SK-N-SH treated with all-trans-retinoic acid at 6 μM for 48 hours (cell line): ENCODE measurements around the gene ATOH8.

Experiments used
- ATAC-seq: fragments of 200-7000 bp; cut with Tn5 transposase; 3 replicates; pipeline ENCODE4 v1.9.1; 2020; ENCODE audit warnings: mild to moderate bottlenecking, moderate library complexity
- ARNTL ChIP-seq: fragments of 450-650 bp; formaldehyde crosslinking; IDR thresholded peaks from 2 replicates; pipeline ENCODE4 v1.5.0; 2020; ENCODE audit warnings: low read depth, mild to moderate bottlenecking, moderate library complexity, borderline replicate concordance
- BACH2 ChIP-seq: fragments of 250-450 bp; sonication (Bioruptor Pico); IDR thresholded peaks from 2 replicates; pipeline ENCODE4 v1.9.0; 2021; ENCODE audit warnings: mild to moderate bottlenecking, borderline replicate concordance
- CSDC2 ChIP-seq: fragments of 250-450 bp; sonication (Bioruptor Pico); IDR thresholded peaks from 2 replicates; pipeline ENCODE4 v1.5.0; 2020; ENCODE audit warnings: mild to moderate bottlenecking, moderate library complexity
- ESRRG ChIP-seq: fragments of 250-450 bp; sonication (Bioruptor Pico); IDR thresholded peaks from 2 replicates; pipeline ENCODE4 v1.6.1; 2021; ENCODE audit warnings: mild to moderate bottlenecking
- GLIS3 ChIP-seq: fragments of 250-450 bp; sonication (Bioruptor Pico); IDR thresholded peaks from 2 replicates; pipeline ENCODE4 v1.5.0; 2020; ENCODE audit warnings: mild to moderate bottlenecking, moderate library complexity
- ISL1 ChIP-seq: fragments of 250-450 bp; sonication (Bioruptor Pico); IDR thresholded peaks from 2 replicates; pipeline ENCODE4 v2.1.2; 2022; ENCODE audit warnings: mild to moderate bottlenecking, moderate library complexity
- OSR1 ChIP-seq: fragments of 250-450 bp; sonication (Bioruptor Pico); IDR thresholded peaks from 2 replicates; pipeline ENCODE4 v1.8.0; 2022; ENCODE audit warnings: moderate library complexity, mild to moderate bottlenecking, inconsistent platforms
- PPARA ChIP-seq: fragments of 250-450 bp; sonication (Bioruptor Pico); IDR thresholded peaks from 2 replicates; pipeline ENCODE4 v1.5.0; 2020; ENCODE audit warnings: mild to moderate bottlenecking, borderline replicate concordance
- RARB ChIP-seq: fragments of 250-450 bp; sonication (Bioruptor Pico); IDR thresholded peaks from 2 replicates; pipeline ENCODE4 v1.8.0; 2021; ENCODE audit warnings: mild to moderate bottlenecking, moderate library complexity
- SNAI2 ChIP-seq: fragments of 250-450 bp; sonication (Bioruptor Pico); IDR thresholded peaks from 2 replicates; pipeline ENCODE4 v1.5.0; 2020; ENCODE audit warnings: mild to moderate bottlenecking, moderate library complexity
- TCF4 ChIP-seq: fragments of 250-450 bp; sonication (Bioruptor Pico); IDR thresholded peaks from 2 replicates; pipeline ENCODE4 v1.8.0; 2021; ENCODE audit warnings: mild to moderate bottlenecking, moderate library complexity, borderline replicate concordance
- ZC3H10 ChIP-seq: fragments of 250-450 bp; sonication (Bioruptor Pico); IDR thresholded peaks from 2 replicates; pipeline ENCODE4 v1.5.1; 2021; ENCODE audit warnings: mild to moderate bottlenecking, moderate library complexity
- ZFP3 ChIP-seq: fragments of 250-450 bp; sonication (Bioruptor Pico); IDR thresholded peaks from 2 replicates; pipeline ENCODE4 v1.5.0; 2020; ENCODE audit warnings: mild to moderate bottlenecking, moderate library complexity
- ZFP30 ChIP-seq: fragments of 450-650 bp; formaldehyde crosslinking; IDR thresholded peaks from 2 replicates; pipeline ENCODE4 v1.5.0; 2022; ENCODE audit warnings: mild to moderate bottlenecking, moderate library complexity
- ZNF565 ChIP-seq: fragments of 450-650 bp; formaldehyde crosslinking; conservative IDR thresholded peaks from 2 replicates; pipeline ENCODE4 v1.5.0; 2020; ENCODE audit warnings: low read depth, mild to moderate bottlenecking, moderate library complexity
- ZNF8 ChIP-seq: fragments of 450-650 bp; formaldehyde crosslinking; IDR thresholded peaks from 2 replicates; pipeline ENCODE4 v1.5.0; 2020; ENCODE audit warnings: mild to moderate bottlenecking, moderate library complexity
- TF ChIP-seq, protein P1 (sequence below): fragments of 250-450 bp; sonication (Bioruptor Pico); IDR thresholded peaks from 2 replicates; pipeline ENCODE4 v1.8.0; 2020; ENCODE audit warnings: mild to moderate bottlenecking, moderate library complexity, borderline replicate concordance
- TF ChIP-seq, protein P2 (sequence below): fragments of 250-450 bp; sonication (Bioruptor Pico); IDR thresholded peaks from 2 replicates; pipeline ENCODE4 v1.5.1; 2020; ENCODE audit warnings: low read depth, mild to moderate bottlenecking, moderate library complexity
- TF ChIP-seq, protein P3 (sequence below): fragments of 250-450 bp; sonication (Bioruptor Pico); IDR thresholded peaks from 2 replicates; pipeline ENCODE4 v1.5.1; 2021; ENCODE audit warnings: mild to moderate bottlenecking, moderate library complexity
- TF ChIP-seq, protein P4 (sequence below): fragments of 250-450 bp; sonication (Bioruptor Pico); IDR thresholded peaks from 2 replicates; pipeline ENCODE4 v1.8.0; 2021; ENCODE audit warnings: low read depth, mild to moderate bottlenecking, moderate library complexity, borderline replicate concordance
- TF ChIP-seq, protein P5 (sequence below): fragments of 250-450 bp; sonication (Bioruptor Pico); IDR thresholded peaks from 2 replicates; pipeline ENCODE4 v1.5.0; 2020; ENCODE audit warnings: mild to moderate bottlenecking, moderate library complexity

Gene ATOH8

DNA sequence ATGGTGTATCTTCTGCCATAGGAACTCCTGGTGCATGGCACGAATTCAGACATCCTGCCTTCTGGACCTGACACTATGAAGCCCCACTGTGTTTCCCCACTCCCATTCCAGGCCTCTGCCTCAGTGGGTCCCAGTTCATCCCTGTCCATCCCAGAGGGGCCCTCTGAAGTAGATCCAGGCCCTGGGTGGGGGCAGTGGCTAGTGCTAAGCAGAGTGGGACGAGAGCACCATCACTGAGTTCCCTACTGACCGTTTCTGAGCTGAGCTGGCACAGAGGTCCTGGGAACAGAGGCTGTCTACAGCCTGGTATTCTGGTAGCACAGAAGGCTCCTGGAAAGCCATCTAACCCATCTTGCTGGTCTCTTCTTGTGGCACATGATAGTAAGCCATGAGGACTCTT, 54.0 kb downstream of the ATOH8 start:
- ATAC-seq = no peak
- TF ChIP-seq ZFP3 (CRISPR knock-in tag) (no peak), OSR1 (CRISPR knock-in tag) (no peak), ZFP30 (CRISPR knock-in tag) (no peak)
- TF ChIP-seq, protein P1, sequence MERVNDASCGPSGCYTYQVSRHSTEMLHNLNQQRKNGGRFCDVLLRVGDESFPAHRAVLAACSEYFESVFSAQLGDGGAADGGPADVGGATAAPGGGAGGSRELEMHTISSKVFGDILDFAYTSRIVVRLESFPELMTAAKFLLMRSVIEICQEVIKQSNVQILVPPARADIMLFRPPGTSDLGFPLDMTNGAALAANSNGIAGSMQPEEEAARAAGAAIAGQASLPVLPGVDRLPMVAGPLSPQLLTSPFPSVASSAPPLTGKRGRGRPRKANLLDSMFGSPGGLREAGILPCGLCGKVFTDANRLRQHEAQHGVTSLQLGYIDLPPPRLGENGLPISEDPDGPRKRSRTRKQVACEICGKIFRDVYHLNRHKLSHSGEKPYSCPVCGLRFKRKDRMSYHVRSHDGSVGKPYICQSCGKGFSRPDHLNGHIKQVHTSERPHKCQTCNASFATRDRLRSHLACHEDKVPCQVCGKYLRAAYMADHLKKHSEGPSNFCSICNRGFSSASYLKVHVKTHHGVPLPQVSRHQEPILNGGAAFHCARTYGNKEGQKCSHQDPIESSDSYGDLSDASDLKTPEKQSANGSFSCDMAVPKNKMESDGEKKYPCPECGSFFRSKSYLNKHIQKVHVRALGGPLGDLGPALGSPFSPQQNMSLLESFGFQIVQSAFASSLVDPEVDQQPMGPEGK = no peak

DNA sequence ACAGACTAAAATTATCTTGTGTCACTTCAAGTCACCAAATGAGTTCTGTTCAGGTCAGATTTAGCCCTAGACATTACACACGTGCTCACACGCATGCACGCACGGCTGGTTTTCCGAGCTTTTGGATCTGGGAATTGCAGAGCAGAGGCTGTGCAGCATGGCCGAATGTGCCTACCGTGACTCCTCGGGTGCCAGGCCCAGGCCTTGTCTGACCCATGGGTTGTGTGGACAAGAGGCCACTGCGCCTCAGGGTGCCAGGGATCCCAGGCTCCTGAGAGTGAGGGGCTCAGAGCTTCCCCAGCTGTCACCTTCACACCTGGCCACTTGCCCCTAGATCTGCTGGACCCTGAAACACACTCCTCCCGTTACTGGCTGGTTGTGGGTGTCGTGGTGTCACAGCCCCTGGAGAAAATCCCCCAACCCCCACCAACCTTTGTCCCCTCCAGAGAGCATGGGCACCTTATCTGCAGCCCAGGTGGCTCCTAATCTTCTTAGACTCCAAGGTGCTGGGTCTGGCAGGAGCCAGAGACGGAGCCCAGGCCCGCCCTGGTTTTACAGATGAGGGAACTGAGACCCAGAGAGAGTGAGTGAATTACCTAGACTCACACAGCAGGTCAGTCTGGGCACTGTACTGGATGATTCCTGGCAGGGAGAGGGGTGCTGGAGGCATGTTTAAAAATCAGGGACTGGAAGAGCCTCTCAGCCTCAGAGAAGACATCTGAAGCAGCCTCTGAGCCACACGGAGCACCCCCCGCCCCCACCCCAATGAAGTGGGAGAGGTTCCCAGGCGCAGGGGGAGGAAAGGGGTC, 56.8 kb downstream of the ATOH8 start:
- TF ChIP-seq, protein P1 = no peak
- TF ChIP-seq CSDC2 (CRISPR knock-in tag) (no peak), ISL1 (CRISPR knock-in tag) (no peak), ZNF8 (CRISPR knock-in tag) (no peak), ZFP3 (CRISPR knock-in tag) (no peak), PPARA (CRISPR knock-in tag) (no peak), SNAI2 (CRISPR knock-in tag) (no peak), GLIS3 (CRISPR knock-in tag) (no peak), ESRRG (CRISPR knock-in tag) (no peak), RARB (CRISPR knock-in tag) (no peak), ZC3H10 (CRISPR knock-in tag) (no peak), ARNTL (CRISPR knock-in tag) (no peak), ZNF565 (no peak)
- TF ChIP-seq, protein P2, sequence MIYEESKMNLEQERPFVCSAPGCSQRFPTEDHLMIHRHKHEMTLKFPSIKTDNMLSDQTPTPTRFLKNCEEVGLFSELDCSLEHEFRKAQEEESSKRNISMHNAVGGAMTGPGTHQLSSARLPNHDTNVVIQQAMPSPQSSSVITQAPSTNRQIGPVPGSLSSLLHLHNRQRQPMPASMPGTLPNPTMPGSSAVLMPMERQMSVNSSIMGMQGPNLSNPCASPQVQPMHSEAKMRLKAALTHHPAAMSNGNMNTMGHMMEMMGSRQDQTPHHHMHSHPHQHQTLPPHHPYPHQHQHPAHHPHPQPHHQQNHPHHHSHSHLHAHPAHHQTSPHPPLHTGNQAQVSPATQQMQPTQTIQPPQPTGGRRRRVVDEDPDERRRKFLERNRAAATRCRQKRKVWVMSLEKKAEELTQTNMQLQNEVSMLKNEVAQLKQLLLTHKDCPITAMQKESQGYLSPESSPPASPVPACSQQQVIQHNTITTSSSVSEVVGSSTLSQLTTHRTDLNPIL (CRISPR knock-in tag) = no peak
- TF ChIP-seq, protein P3, sequence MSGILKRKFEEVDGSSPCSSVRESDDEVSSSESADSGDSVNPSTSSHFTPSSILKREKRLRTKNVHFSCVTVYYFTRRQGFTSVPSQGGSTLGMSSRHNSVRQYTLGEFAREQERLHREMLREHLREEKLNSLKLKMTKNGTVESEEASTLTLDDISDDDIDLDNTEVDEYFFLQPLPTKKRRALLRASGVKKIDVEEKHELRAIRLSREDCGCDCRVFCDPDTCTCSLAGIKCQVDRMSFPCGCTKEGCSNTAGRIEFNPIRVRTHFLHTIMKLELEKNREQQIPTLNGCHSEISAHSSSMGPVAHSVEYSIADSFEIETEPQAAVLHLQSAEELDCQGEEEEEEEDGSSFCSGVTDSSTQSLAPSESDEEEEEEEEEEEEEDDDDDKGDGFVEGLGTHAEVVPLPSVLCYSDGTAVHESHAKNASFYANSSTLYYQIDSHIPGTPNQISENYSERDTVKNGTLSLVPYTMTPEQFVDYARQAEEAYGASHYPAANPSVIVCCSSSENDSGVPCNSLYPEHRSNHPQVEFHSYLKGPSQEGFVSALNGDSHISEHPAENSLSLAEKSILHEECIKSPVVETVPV (CRISPR knock-in tag) = no peak
- TF ChIP-seq, protein P4, sequence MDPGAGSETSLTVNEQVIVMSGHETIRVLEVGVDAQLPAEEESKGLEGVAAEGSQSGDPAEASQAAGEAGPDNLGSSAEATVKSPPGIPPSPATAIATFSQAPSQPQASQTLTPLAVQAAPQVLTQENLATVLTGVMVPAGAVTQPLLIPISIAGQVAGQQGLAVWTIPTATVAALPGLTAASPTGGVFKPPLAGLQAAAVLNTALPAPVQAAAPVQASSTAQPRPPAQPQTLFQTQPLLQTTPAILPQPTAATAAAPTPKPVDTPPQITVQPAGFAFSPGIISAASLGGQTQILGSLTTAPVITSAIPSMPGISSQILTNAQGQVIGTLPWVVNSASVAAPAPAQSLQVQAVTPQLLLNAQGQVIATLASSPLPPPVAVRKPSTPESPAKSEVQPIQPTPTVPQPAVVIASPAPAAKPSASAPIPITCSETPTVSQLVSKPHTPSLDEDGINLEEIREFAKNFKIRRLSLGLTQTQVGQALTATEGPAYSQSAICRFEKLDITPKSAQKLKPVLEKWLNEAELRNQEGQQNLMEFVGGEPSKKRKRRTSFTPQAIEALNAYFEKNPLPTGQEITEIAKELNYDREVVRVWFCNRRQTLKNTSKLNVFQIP (CRISPR knock-in tag) = no peak
- no peak for ATAC-seq

DNA sequence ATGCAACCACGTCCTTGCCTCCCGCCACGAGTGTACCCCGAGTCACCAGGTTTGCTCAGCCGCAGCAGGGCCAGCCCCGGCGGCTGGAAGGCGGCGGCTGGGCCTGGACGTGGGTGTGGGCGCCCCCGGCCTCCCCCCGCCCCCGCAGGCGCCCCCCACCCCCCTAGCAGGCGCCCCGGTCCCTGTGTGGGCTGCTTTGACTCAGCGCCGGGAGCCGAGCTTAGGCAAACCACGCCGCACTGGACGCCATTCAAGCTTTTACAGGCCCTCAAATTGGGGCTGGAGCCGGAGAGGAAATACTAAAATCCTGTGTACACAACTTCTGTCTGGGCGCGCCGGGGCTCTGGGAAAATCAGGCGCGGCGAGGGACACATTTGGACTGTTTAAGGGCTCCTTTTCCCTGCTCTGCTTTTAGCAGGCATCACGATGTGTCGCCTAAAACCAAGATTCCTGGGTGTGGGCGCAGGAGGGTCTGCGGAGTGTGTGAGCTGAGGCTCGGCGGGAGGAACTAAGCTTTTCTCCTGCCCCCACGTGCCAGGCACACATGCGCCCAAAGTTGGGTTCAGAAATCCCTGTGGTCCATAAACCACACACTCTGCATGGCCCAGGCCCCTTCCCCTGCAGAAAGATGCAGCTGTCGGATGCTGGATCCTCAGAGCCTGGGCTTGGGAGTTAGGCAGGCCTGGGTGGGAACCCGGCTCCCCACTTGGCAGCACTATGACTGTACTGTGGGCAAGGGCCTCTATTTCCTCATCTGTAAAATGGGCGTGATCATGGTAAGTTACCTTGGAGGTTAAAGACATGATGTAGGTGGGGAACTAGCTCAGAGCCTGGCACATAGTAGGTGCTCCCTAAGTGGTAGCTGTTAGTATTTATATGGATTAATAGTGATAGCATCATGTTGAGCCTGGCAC, 57.6 kb downstream of the ATOH8 start:
- ATAC-seq = no peak
- TF ChIP-seq ZFP3 (CRISPR knock-in tag) = no peak
- TF ChIP-seq BACH2 (CRISPR knock-in tag) = no peak
- TF ChIP-seq, protein P5, sequence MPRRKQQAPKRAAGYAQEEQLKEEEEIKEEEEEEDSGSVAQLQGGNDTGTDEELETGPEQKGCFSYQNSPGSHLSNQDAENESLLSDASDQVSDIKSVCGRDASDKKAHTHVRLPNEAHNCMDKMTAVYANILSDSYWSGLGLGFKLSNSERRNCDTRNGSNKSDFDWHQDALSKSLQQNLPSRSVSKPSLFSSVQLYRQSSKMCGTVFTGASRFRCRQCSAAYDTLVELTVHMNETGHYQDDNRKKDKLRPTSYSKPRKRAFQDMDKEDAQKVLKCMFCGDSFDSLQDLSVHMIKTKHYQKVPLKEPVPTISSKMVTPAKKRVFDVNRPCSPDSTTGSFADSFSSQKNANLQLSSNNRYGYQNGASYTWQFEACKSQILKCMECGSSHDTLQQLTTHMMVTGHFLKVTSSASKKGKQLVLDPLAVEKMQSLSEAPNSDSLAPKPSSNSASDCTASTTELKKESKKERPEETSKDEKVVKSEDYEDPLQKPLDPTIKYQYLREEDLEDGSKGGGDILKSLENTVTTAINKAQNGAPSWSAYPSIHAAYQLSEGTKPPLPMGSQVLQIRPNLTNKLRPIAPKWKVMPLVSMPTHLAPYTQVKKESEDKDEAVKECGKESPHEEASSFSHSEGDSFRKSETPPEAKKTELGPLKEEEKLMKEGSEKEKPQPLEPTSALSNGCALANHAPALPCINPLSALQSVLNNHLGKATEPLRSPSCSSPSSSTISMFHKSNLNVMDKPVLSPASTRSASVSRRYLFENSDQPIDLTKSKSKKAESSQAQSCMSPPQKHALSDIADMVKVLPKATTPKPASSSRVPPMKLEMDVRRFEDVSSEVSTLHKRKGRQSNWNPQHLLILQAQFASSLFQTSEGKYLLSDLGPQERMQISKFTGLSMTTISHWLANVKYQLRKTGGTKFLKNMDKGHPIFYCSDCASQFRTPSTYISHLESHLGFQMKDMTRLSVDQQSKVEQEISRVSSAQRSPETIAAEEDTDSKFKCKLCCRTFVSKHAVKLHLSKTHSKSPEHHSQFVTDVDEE (CRISPR knock-in tag) = no peak
- no peak for TF ChIP-seq ZFP30 (CRISPR knock-in tag)
- no peak for TF ChIP-seq TCF4 (CRISPR knock-in tag)
- TF ChIP-seq CSDC2 (CRISPR knock-in tag) = no peak
- no peak for TF ChIP-seq ARNTL (CRISPR knock-in tag)
- no peak for TF ChIP-seq ESRRG (CRISPR knock-in tag)
- no peak for TF ChIP-seq PPARA (CRISPR knock-in tag)
- TF ChIP-seq, protein P3 (CRISPR knock-in tag) = no peak
- no peak for TF ChIP-seq ZNF565
- TF ChIP-seq, protein P2 (CRISPR knock-in tag) = no peak
